GM12878 (cell line): Measurements from ENCODE around the gene DUSP16. TPM values are rescaled to one million over a fixed set of nuclear protein-coding genes. Genes with fewer than 3 reads are reported as not detected.

ENCODE experiments used
- ATAC-seq: fragments of 200-7000 bp; cut with Tn5 transposase; 3 replicates; pipeline ENCODE4 v1.9.1; 2020; ENCODE audit warnings: mild to moderate bottlenecking, moderate library complexity
- BruUV-seq: library from RNA; stranded (reverse); fragments of 400-500 nt; replicated peaks from 2 replicates; lab custom pipeline; 2021; lab: Mats Ljungman, UMichigan
- CTCF ChIA-PET: fragments of 300-600 bp; sonication (Branson Sonifier 250); formaldehyde crosslinking; extraction: SDS; loops from one replicate; lab custom pipeline; 2021; ENCODE audit warnings: inconsistent platforms; lab: Yijun Ruan, JAX
- POLR2A ChIA-PET: fragments of 350-600 bp; formaldehyde crosslinking; extraction: SDS; loops from one replicate; lab custom pipeline; 2021; ENCODE audit warnings: inconsistent platforms; lab: Charles Lee
- RAD21 ChIA-PET: fragments of 300-600 bp; sonication (Branson Sonifier 250); formaldehyde crosslinking; loops from one replicate; lab custom pipeline; 2023; ENCODE audit warnings: antibody characterized with exemption; ENCODE audit not compliant: unreplicated experiment; lab: Charles Lee
- SMC1A ChIA-PET: fragments of 300-600 bp; sonication (Branson Sonifier 250); formaldehyde crosslinking; loops from one replicate; lab custom pipeline; 2023; ENCODE audit not compliant: unreplicated experiment, uncharacterized antibody; lab: Charles Lee
- DNase-seq: peaks from one replicate; pipeline ENCODE4 v3.0.0-alpha.2; 2011; ENCODE audit warnings: low read depth, low spot score
- FAIRE-seq: peaks from 3 replicates; lab custom pipeline; 2011; peaks lifted over from hg19 to GRCh38; lab: Jason Lieb, UNC
- H2AFZ ChIP-seq: 2 replicates; pipeline ENCODE4 v1.6.0; 2011; ENCODE audit warnings: low read depth, low read length, control low read depth; ENCODE audit not compliant: control insufficient read depth
- H3K27ac ChIP-seq: 2 replicates; pipeline ENCODE4 v1.5.1; 2011; ENCODE audit warnings: control low read depth; ENCODE audit not compliant: control insufficient read depth, insufficient read depth
- H3K27me3 ChIP-seq, 2 experiments: replicated peaks in 1 of 2; 2 replicates each; pipeline versions ENCODE4 v1.6.0 to v1.6.1; 2011; ENCODE audit warnings: low read length in 1 of 2; ENCODE audit not compliant: control insufficient read depth in 2 of 2, insufficient read depth in 2 of 2
- H3K36me3 ChIP-seq, 2 experiments: 2 replicates each; pipeline ENCODE4 v1.5.1; 2011; ENCODE audit warnings: low read length in 1 of 2; ENCODE audit not compliant: control insufficient read depth in 2 of 2, insufficient read depth in 2 of 2
- H3K4me1 ChIP-seq: 2 replicates; pipeline ENCODE4 v1.6.1; 2011; ENCODE audit warnings: mild to moderate bottlenecking, low read length, moderate library complexity, mixed read lengths; ENCODE audit not compliant: control insufficient read depth, insufficient read depth
- H3K4me2 ChIP-seq: 2 replicates; pipeline ENCODE4 v1.6.0; 2011; ENCODE audit warnings: control low read depth; ENCODE audit not compliant: control insufficient read depth, insufficient read depth
- H3K4me3 ChIP-seq: fragments of 200-600 bp; sonication (generic); 2 replicates; pipeline ENCODE4 v1.5.1; 2016
- H3K79me2 ChIP-seq: 2 replicates; pipeline ENCODE4 v1.6.0; 2011; ENCODE audit warnings: low read length; ENCODE audit not compliant: control insufficient read depth, insufficient read depth
- H3K9ac ChIP-seq: 2 replicates; pipeline ENCODE4 v1.8.0; 2011; ENCODE audit warnings: low read length, control low read depth, mixed read lengths; ENCODE audit not compliant: control insufficient read depth, insufficient read depth
- H3K9me3 ChIP-seq: replicated peaks from 3 replicates; pipeline ENCODE4 v1.5.1; 2011; ENCODE audit warnings: mild to moderate bottlenecking, low read length; ENCODE audit not compliant: control insufficient read depth, insufficient read depth
- H4K20me1 ChIP-seq: 2 replicates; pipeline ENCODE4 v1.6.0; 2011; ENCODE audit not compliant: control insufficient read depth, insufficient read depth
- BACH1 ChIP-seq: fragments of 450-650 bp; IDR thresholded peaks from 2 replicates; pipeline ENCODE4 v1.6.1; 2017; ENCODE audit warnings: mild to moderate bottlenecking, borderline replicate concordance
- BRCA1 ChIP-seq: IDR thresholded peaks from 2 replicates; pipeline ENCODE4 v1.6.1; 2011; ENCODE audit warnings: low read depth, low read length, improper control_type of control experiment
- CTCF ChIP-seq, 3 experiments: IDR thresholded peaks in 2 of 3; conservative IDR thresholded peaks in 1 of 3; 2 replicates each; pipeline ENCODE4 v1.5.1; 2011; ENCODE audit warnings: low read depth in 3 of 3, low read length in 3 of 3, mild to moderate bottlenecking in 3 of 3, control low read depth in 2 of 3, moderate library complexity in 2 of 3, inconsistent platforms in 1 of 3, mixed read lengths in 1 of 3; ENCODE audit not compliant: control insufficient read depth in 2 of 3, insufficient read depth in 1 of 3; ENCODE audit errors: extremely low read depth in 1 of 3
- NFYB ChIP-seq: IDR thresholded peaks from 2 replicates; pipeline ENCODE4 v1.6.1; 2011; ENCODE audit warnings: low read depth, mild to moderate bottlenecking, low read length, improper control_type of control experiment, moderate library complexity; ENCODE audit not compliant: insufficient read depth
- REST ChIP-seq: IDR thresholded peaks from 2 replicates; pipeline ENCODE4 v1.6.1; 2012; ENCODE audit warnings: mild to moderate bottlenecking, low read depth, low read length
- SMAD1 ChIP-seq: fragments of 450-650 bp; IDR thresholded peaks from 2 replicates; pipeline ENCODE4 v1.6.1; 2018; ENCODE audit warnings: mild to moderate bottlenecking, low read depth; ENCODE audit not compliant: partially characterized antibody
- STAT1 ChIP-seq: fragments of 450-650 bp; conservative IDR thresholded peaks from 2 replicates; pipeline ENCODE4 v1.6.1; 2014; ENCODE audit warnings: antibody characterized with exemption, mild to moderate bottlenecking
- ZNF207 ChIP-seq: fragments of 450-650 bp; IDR thresholded peaks from 2 replicates; pipeline ENCODE4 v1.6.1; 2014; ENCODE audit warnings: antibody characterized with exemption, mild to moderate bottlenecking, borderline replicate concordance
- ZNF274 ChIP-seq: IDR thresholded peaks from one replicate; pipeline ENCODE4 v1.8.0; 2011; ENCODE audit not compliant: insufficient read length, insufficient read depth
- ZNF592 ChIP-seq: fragments of 450-650 bp; IDR thresholded peaks from 2 replicates; pipeline ENCODE4 v1.6.1; 2017; ENCODE audit warnings: mild to moderate bottlenecking, moderate library complexity
- WGBS: methylation state at CpG from one replicate; pipeline ENCODE4 v1.1.6; 2016; ENCODE audit warnings: low lambda C conversion rate; ENCODE audit not compliant: insufficient replicate concordance, insufficient coverage; ENCODE audit errors: missing lambda C conversion rate; 5-methylcytosine and 5-hydroxymethylcytosine counted together
- in situ Hi-C: fragments of 300-500 bp; cut with MboI; formaldehyde crosslinking; loops from 9 replicates; pipeline ENCODE4 v1.14.3; 2018; ENCODE audit warnings: mixed read lengths
- intact Hi-C: fragments of 100-400 bp; cut with micrococcal nuclease; formaldehyde crosslinking; loops from one replicate; pipeline ENCODE4 v1.14.2; 2022; ENCODE audit not compliant: unreplicated experiment
- polyA plus RNA-seq, 11 experiments: library from polyadenylated mRNA; depleted of rRNA in 4 of 11; unstranded in 6 of 11; stranded (reverse) in 5 of 11; fragments of >200 nt; fragmentation: Nextera tagmentation in 4 of 11; fragmentation: Illumina TruSeq in 1 of 11; extraction: Ambion mirVana in 4 of 11; extraction: Trizol in 1 of 11; gene quantifications; 1 replicate in 1 of 11; 2 replicates in 10 of 11; pipeline versions ENCODE4 v1.2.1 to v1.2.3, GENCODE V29; 2011 to 2016; ENCODE audit warnings: inconsistent platforms in 2 of 11, missing spikeins in 2 of 11, low read depth in 1 of 11
- total RNA-seq, 4 experiments: library from RNA; depleted of rRNA in 3 of 4; stranded (reverse); fragments of >200 nt in 3 of 4; fragmentation: Illumina TruSeq in 1 of 4; extraction: Trizol in 1 of 4; gene quantifications; 2 replicates each; pipeline versions ENCODE4 v1.2.1 to v1.2.3, GENCODE V29; 2013 to 2021

The DUSP16 gene
- total and polyA plus RNA-seq, 10 of the 15 experiments (the other 5 are each of a cell fraction or from before 2014, with no cell fraction given), result 3.9 to 75.3 (median 26.8) TPM

GRCh38 chr12:12611512-12612306 lies 49.0 kb upstream of the DUSP16 start, which contains the start of gene CREBL2 (continued):
- TF ChIP-seq STAT1, result 0 out of 2 replicates have a peak, but pooled peaks have one; percentile 70
- no peak for TF ChIP-seq ZNF592

- BruUV-seq, result no TSS peak
- peak overlapping the region; percentile 92; the same call in 1 of the 2 replicates for H3K4me2 ChIP-seq
- H3K4me1 ChIP-seq, result peaks cover 23% of the 10 kb centered on the region
- in situ Hi-C loops (no loop called here), intact Hi-C loops (loop anchor here (1.0 to 5.0 kb wide), 2 partner anchors 104 to 107 kb away; partner anchors contain the start of gene CDKN1B)
- RAD21 ChIA-PET, result interaction anchor here (0.8 to 1.6 kb wide), 4 partner anchors 27 to 234 kb away, joined by 3 to 5 read pairs (median 4); no protein-coding TSS in a partner anchor
- no peak overlapping the region for H3K9ac ChIP-seq
- H3K27ac ChIP-seq, result peak overlapping the region; percentile 94; the same call in 1 of the 2 replicates
- DNase-seq, result no peak
- peaks cover 12% of the 10 kb centered on the region for H3K79me2 ChIP-seq
- SMC1A ChIA-PET, result interaction anchor here (1.0 to 4.9 kb wide), 5 partner anchors 45 to 234 kb away, joined by 3 to 102 read pairs (median 4); no protein-coding TSS in a partner anchor
- POLR2A ChIA-PET, result interaction anchor here (0.7 to 0.9 kb wide), 2 partner anchors 27 to 93 kb away, joined by 3 read pairs; no protein-coding TSS in a partner anchor
- WGBS, result 96% methylated on average over 4 of the region's 4 CpGs
- no peaks in the 10 kb centered on the region for H3K9me3 ChIP-seq
- no peaks in the 10 kb centered on the region for H3K27me3 ChIP-seq
- FAIRE-seq, result no peak
- no peaks in the 10 kb centered on the region for H4K20me1 ChIP-seq
- CTCF ChIA-PET, result interaction anchor here (1.0 to 2.6 kb wide), 4 partner anchors 46 to 234 kb away, joined by 3 to 22 read pairs (median 4); no protein-coding TSS in a partner anchor
- no peak overlapping the region for H3K4me3 ChIP-seq
- H2AFZ ChIP-seq, result peak overlapping the region; percentile 93; the same call in 1 of the 2 replicates
- peaks cover 0 to 2% of the 10 kb centered on the region in 2 experiments; a peak in 1 of 4 replicates for H3K36me3 ChIP-seq
- no peak for ATAC-seq
- TF ChIP-seq ZNF274 (no peak), BRCA1 (no peak), CTCF (IDR thresholded peaks at IDR 0.05 in 2 of 3, conservative IDR thresholded peaks at IDR 0.05 in 1 of 3; ENCODE audit: control insufficient read depth in 2 of 3, extremely low read depth in 1 of 3, insufficient read depth in 1 of 3, low read depth in 3 of 3, low read length in 3 of 3) (no peak), REST (no peak), NFYB (no peak), SMAD1 (no peak), BACH1 (no peak), ZNF207 (no peak)
Observed at GRCh38 chr12:12610711-12611110, 48.0 kb upstream of the DUSP16 start.
